HG03571 (cell line): ENCODE results near the gene SIRT5.

Source experiments
- ATAC-seq: cut with Tn5 transposase; IDR thresholded peaks from one replicate; pipeline ENCODE4 v1.9.1; 2021; ENCODE audit not compliant: unreplicated experiment

Gene SIRT5

DNA sequence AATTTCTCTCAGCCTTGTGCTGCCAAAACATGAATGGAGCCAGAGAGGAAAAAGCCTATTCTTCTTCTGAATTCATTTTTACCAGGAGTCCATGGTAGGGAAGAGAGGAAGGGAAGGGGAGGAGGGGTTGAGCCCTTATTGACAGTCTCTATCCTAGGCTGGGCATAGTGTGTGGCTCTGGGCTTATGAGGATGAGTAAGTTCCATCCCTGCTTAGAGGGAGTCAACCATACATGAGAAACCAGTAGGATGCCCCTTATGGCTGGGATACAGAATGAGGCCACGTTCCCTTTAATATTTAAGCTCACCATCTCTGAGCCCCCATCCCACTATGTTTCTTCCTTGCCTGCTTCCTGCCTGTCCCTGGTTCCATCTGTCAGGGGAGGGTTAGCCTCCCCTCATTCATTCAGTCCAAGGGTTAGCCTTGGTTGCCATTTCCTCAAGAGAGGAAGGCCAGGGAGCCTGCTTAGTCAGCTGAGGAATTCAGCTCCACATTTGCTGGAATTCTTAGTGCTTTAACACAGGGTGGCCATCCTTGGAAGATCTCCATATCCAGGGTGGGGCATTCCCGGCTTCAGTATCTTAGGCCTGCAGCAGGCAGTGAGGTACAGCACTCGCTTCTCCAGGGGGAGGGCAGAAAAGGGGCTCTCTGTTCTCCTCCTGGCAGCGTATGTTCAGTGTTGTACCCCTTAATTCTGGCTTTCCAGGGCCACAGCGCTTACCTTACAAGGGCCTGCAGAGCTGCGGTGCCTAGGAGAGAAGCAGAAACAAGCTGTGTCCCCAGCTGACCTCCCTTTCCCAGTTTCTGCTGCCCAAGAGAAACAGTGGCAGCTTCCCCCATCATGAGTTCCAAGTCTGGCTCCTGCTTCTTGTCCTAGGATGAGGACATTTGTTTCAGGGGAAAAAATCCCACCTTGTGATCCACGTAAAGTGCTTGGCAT is 12.5 kb downstream of the SIRT5 start:
- no peak for ATAC-seq

DNA sequence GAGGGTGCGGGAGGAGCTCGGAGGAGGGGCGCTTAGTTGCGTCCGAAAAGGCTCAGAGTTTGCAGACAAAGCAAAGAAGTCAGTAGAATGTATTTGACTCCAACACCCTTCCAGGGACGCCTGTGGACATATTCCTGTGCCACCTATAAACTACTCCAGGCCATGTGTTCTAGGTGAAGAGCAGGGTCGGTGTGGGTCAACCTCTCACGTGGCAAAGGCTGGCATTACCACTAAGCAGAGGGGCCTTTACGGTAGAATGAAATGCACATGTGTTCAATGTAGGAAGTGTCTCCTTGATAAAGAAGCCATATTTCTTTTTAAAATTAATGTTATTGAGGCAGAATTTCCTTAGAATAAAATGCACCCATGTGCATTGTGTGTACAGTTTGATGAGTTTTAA is 15.4 kb downstream of the SIRT5 start:
- ATAC-seq = no peak

DNA sequence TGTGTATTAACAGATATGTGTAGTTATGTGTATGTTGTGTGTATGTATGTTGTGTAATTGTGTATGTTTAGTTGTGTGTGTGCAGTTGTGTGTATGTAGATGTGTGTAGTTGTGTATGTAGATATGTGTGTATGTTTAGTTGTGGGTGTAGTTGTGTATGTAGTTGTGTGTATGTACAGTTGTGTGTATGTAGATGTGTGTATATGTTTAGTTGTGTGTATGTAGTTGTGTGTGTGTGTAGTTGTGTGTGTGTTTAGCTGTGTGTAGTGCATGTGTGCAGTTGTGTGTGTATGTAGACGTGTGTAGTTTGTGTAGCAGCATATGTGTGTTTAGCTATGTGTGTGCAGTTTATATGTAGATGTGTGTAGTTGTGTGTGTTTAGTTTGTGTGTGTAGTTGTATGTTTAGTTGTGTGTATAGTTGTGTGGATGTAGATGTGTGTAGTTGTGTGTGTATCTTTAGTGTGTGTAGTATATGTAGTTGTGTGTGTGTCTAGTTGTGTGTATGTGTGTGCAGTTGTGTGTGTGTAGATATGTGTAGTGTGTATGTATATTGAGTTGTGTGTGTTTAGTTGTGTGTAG is 16.3 kb downstream of the SIRT5 start:
- no peak for ATAC-seq

DNA sequence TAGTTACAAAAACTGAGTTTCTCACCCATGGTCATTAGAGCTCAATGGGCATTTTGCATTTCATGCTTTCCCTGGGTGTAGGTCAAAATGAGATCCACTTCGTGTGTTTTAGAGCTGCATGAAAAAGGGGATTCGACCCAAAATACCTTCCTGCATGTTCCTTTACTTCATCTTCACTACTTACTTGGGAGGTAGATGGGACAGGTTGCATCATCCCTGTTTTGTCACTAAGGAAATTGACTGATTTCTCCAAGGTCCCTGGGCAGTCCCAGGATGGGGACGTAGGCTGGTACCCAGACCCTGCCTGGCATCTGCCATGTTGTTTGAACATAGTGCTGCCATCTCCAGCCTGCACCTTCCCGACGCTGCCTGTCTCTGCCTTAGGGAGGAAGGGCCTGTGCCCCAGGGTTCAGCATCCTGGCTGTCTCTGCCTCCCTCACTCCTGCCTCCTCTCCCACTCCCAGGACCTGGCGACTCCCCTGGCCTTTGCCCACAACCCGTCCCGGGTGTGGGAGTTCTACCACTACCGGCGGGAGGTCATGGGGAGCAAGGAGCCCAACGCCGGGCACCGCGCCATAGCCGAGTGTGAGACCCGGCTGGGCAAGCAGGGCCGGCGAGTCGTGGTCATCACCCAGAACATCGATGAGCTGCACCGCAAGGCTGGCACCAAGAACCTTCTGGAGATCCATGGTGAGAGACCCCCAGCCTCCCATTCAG is 17.0 kb downstream of the SIRT5 start:
- ATAC-seq = no peak

DNA sequence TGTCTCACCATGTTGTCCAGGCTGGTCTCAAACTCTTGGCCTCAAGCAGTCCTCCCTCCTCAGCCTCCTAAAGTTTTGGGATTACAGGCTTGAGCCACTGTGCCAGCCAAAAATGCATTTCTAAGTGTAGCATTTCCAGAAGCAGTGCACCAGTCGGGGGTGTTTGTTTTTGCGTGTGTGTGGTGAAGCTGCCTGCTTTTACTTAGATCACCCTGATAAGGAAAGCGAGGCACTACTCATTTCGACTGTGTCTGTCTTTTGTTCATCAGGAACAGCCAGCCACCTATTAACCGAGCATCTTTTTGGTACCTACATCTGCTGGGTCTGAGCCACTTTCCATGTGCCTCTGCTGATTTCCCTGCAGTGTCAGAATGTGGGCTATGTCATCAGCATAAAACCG is 18.7 kb downstream of the SIRT5 start:
- no peak for ATAC-seq

DNA sequence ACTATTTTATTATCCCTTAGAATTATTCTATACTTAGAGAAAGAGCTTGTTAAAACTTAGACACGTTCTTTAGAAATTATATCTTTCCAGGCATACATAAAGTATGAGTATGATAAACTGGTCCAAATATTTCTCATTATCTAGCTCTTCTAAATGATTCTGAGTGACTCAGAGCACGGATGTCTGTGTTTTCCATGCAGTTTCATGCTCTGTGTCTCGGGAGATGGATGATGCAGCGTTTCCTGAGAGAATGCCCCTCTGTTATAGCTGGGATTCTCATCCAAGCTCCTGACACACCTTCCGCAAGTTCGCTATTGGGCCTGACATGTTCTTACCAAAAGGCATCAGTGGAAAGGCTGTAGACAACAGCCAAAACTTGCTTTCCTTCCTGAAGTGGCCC is 19.3 kb downstream of the SIRT5 start:
- ATAC-seq = no peak

DNA sequence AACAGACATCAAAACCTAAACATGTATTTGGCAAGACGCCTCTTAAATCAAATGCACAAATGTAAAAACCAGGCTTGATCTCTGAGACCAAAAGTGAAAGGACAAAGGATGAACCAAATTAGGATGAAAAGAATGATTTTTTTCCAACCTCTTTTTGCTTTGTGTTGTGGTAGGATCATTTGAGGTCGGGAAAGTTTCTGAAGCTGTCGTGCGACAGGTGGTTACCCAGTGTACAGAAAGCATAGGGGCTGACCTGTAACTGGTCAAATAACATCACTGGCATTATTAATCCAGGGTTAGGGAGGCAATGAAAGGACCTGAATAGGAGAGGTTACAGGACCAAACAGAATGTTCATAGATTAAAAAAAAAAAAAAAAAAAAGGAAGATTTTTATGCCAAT is 22.7 kb downstream of the SIRT5 start:
- no peak for ATAC-seq

DNA sequence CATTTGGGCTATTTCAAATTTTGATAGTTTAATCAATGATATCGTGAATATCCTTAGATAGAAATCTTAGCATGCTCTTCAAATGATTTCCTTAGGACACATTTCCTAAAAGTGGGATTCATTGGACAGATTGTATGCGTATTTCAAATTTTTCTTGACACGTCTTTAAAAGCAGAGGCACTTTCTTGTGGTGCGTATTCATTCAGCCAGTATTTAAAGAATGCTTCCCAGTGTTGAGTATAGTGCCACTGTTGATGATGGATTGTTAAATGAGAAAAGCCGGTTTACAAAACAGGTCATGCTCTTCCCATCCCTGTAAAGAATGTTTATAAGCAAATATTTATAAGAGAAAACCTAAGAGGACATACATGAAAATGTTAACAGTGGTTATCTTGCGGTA is 25.6 kb downstream of the SIRT5 start:
- no peak for ATAC-seq

DNA sequence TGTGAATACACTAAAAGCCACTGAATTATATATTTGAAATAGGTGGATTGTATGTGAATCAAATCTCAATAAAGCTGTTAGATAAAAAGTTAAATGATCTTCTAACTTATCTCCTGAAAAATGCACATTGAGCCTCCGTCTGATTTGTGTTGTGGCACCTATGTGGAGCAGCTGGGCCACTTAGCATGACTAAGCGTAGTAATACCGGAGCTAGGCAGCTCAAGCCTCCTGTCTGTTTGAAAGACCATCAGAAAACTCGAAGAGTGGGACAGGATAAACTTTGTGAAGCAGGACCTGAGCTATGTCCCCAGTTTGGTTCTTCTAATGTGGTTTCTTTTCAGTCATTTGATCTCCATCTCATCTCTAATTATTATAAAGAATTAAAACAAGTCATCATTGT is 29.7 kb downstream of the SIRT5 start:
- ATAC-seq = no peak

DNA sequence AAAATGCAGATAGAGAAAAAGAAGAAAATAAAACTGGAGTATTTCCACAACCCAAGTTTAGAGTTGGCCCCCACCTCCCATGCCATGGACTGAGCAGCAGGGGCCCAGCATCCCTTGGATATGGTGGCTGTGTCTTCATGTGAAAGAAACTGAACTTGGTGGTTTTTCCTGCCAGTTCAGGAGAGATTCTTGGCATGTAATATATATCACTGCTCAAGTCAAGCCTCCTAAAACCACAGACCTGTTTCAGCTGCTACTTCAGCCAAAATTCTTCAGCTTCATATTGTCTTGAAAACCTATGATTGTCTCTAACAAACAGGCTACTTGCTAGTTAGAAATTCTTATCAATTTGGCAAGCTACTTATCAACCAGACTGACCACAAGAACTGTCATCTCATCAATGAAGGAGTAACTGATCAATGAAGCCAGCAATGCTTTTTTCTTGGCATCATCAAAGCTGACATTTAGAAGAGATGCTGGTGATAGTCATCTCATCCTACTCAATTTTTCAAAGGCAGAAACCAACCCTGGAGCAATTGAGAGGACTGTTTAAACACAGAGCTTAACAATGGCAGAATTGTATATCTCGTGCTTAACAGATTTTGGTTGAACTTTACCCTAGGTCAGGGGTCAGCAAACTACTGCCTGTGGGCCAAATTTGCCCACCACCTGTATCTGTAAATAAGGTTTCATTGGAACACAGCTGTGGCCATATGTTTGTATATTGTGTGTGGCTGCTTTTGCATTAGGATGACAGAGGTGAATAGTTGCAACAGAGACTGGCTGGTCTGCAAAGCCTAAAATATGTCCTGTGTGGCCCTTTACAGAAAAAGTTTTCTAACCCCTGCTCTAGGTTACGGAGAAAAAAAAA is 30.4 kb downstream of the SIRT5 start:
- ATAC-seq = no peak

DNA sequence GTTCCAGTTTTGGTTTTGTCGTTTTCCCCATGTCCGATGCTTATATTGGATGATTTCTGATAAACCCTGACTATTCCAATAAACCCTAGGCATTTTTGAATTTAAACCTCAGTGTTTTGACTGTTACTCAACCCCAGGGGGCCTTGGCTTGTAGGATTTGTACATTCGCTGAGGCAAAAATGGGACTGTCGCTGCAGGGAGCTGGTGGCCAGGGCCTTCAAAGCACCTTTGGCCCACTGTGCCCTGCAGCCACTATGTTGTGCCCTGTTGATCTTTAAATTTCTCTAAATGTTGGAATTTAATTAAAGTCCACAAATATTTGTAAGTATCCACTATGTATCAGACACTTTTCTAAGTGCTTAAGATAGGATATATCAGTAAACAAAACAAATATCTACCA is 31.2 kb downstream of the SIRT5 start:
- ATAC-seq = no peak

DNA sequence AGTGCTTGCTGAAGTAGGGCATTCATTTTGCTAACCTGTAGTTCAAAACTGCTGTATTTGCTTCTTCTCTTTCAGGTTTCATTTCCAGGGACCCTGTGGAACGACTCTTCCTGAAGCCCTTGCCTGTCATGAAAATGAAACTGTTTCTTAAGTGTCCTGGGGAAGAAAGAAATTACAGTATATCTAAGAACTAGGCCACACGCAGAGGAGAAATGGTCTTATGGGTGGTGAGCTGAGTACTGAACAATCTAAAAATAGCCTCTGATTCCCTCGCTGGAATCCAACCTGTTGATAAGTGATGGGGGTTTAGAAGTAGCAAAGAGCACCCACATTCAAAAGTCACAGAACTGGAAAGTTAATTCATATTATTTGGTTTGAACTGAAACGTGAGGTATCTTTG is 37.3 kb downstream of the SIRT5 start:
- ATAC-seq = no peak

DNA sequence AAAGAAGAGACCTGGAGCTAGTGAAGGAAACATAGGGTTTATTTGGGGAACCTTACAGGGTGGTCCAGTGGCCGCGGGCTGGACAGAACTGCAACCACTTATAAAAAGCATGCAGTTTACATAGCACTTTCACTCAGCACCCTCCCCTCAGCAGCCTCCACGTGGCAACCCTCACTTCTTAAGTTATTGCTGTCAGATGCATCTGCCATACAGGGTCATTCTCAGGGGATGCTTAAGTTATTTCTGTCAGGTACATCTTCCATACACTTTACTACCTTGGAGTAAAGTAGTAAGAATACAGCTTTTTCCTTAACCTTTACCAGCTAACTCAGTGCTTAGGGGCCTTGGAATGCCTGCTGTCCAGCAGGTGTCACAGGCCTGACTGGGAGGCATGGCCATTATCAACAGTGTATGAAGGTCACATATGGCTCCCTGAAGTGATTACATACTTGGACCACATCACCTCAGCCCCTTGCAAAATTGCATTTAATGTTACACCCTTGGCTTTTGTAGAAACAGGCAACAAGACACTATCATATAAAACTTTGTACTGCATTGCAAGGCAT is 38.7 kb downstream of the SIRT5 start:
- no peak for ATAC-seq

DNA sequence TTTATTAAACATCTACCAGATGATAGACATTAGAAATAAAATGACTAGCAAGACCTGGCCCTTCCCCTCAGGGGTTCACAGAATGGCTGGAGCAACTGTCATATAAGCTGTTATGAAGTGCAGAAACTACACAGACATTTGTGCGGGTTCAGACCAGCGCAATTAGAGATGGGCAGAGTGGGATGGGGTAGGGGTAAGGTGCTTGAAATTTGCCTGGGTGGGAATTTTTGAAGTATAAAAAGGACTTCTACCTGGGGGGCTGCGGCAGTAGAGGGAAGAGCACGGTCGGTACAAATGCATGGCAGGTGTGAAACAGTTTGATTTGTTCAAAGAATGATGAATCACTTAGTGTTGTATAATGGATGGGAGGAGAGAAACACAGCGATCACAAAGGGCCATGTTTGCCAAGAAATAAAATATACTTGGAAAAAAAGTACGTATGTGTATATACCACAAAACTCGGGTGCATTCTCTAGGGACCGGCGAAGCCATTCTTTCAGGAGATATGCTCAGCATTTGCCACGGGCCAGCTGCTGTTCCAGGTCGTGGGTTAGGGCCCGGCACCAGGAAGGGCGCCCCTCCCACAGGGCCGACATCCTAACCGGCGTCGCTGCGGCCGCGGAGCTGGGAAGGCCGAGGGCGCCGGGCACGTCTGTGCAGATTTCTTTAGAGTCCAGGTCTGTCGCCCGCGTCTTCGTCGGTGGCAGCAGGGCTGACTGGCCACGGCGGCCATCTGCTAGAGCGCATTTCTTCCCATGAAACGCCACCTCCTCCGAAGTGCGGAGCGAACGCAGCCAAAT is 39.9 kb downstream of the SIRT5 start:
- peak; percentile 15 for ATAC-seq

DNA sequence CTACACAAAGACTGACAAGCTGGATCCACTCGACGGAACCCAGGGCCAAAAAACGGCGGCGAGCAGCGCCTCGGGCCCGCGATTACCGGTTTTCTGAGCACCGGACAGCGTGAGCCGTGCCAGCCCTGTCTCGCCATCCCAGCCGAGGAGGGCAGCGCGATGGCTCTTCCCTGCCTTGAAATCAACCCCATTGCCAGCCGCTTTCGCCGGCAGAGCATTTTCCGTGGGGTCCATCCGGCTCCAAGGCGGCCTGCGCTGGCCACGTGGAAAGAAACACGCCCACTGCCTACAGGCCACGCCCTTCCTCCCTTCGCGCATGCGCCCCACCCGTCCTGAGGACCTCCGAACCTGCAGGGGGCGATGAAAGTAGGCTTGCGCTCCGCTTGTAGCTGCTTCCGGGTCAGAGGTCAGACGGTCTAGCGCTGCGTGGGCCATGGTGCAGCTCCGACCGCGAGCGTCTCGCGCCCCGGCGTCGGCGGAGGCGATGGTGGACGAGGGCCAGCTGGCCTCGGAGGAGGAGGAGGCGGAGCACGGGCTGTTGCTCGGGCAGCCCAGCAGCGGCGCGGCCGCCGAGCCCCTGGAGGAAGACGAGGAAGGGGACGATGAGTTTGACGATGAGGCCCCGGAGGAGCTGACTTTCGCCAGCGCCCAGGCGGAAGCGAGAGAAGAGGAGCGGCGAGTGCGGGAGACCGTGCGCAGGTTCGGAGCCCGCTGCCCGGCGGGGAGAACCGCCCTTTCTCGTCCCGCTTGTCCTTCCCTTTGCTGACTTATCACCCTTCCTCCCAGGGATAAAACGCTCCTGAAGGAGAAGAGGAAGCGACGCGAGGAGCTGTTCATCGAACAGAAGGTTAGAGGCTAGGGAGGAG is 40.8 kb downstream of the SIRT5 start, which contains the start of gene NOL7:
Gene NOL7, plus strand, starts transcription at position 410 of the 866 bp plus-strand sequence. Its CDS starts 24 bp downstream, at position 434.
- peak; percentile 90 for ATAC-seq

DNA sequence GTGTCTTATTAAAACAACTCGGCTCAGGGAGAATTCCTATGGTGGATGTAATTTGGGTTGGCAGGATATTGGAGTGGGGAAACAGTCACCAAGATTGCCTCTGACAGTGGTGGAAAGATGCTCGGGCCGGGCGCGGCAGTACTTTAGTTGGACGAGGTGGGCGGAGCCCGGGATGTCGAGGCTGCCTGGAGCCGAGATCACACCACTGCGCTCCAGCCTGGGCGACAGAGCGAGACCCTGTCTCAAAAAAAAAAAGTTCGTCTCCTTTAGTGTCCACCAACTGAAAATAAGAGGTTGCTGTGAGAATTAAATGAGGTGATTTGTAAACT is 41.4 kb downstream of the SIRT5 start:
- ATAC-seq = peak; percentile 15

DNA sequence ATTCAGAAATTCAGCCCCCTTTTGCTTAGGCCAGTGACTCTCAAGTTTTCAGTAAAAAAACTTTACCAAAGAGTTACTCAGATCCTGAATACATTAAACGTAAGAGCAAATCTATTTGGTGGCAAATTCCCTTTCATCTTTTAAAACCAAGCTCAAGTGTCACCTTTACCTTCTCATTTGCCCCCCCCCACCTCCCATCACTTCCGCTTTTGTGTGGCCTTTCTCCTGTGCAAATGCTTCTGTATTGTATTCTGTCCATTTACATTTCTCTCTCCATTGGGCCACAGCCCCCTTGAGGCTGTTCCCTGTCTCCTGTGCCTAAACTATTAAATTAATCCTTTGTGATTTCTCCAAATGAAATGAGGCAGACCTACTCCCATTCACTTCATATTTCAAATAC is 42.7 kb downstream of the SIRT5 start:
- ATAC-seq = no peak

DNA sequence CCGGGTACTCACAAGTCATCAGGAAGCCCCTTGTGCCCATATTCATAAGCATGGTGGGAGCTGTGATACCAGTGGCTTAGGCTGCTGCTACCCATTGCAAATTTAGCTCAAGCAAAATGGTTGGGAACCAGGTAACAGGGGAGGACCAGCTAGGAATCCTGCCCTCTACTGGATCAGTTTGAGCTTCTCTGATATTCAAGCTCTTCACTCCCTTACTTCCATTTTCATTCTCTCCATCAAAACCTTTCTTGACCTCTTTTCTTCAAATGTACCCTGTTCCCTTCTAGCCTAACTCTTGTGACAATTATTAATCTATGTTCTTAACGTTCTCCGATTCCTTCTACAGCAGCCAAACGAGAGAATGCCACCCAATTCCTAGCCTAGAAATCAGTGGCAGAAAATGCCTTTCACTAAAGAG is 50.5 kb downstream of the SIRT5 start:
- ATAC-seq = no peak
